IMR-90 (cell line): ENCODE results near the gene CPA5. TPM values are rescaled to one million over a fixed set of nuclear protein-coding genes. Genes with fewer than 3 reads are reported as not detected.

ENCODE experiments used
- ATAC-seq: fragments of 200-7000 bp; cut with Tn5 transposase; 2 replicates; pipeline ENCODE4 v1.9.1; 2020; ENCODE audit warnings: low read depth, mild to moderate bottlenecking, moderate library complexity
- BruUV-seq: library from RNA; stranded (reverse); fragments of 400-500 nt; replicated peaks from 2 replicates; lab custom pipeline; 2021; lab: Mats Ljungman, UMichigan
- CTCF ChIA-PET: fragments of 300-600 bp; formaldehyde crosslinking; extraction: SDS; loops from one replicate; lab custom pipeline; 2021; ENCODE audit warnings: antibody characterized with exemption; lab: Yijun Ruan, JAX
- POLR2A ChIA-PET: fragments of 300-600 bp; sonication (Branson Sonifier 250); formaldehyde crosslinking; loops from one replicate; lab custom pipeline; 2022; ENCODE audit warnings: antibody characterized with exemption; ENCODE audit not compliant: unreplicated experiment; lab: Charles Lee
- DNase-seq: peaks from one replicate; pipeline ENCODE4 v3.0.0; 2013
- H2AFZ ChIP-seq: replicated peaks from 2 replicates; pipeline ENCODE3; 2013; ENCODE audit warnings: low read length, mild to moderate bottlenecking; ENCODE audit not compliant: poor library complexity
- H2AK5ac ChIP-seq: 2 replicates; pipeline ENCODE4 v1.6.1; 2013; ENCODE audit warnings: low read depth, low read length, inconsistent platforms
- H2AK9ac ChIP-seq: replicated peaks from 2 replicates; pipeline ENCODE3; 2013; ENCODE audit warnings: mild to moderate bottlenecking, low read depth, low read length, moderate library complexity; ENCODE audit not compliant: poor library complexity
- H2BK120ac ChIP-seq: 2 replicates; pipeline ENCODE4 v1.6.1; 2013; ENCODE audit warnings: low read depth, low read length, inconsistent platforms
- H2BK15ac ChIP-seq: 3 replicates; pipeline ENCODE4 v1.6.1; 2013; ENCODE audit warnings: low read depth, low read length, inconsistent platforms
- H2BK20ac ChIP-seq: 2 replicates; pipeline ENCODE4 v1.6.1; 2013; ENCODE audit warnings: low read depth, mild to moderate bottlenecking, inconsistent platforms, low read length, moderate library complexity
- H2BK5ac ChIP-seq: 2 replicates; pipeline ENCODE4 v1.6.1; 2013; ENCODE audit warnings: mild to moderate bottlenecking, low read depth, low read length, inconsistent platforms; ENCODE audit not compliant: poor library complexity, severe bottlenecking
- H3K14ac ChIP-seq: replicated peaks from 2 replicates; pipeline ENCODE4 v1.6.1; 2013; ENCODE audit warnings: low read depth, low read length, inconsistent platforms
- H3K18ac ChIP-seq: 2 replicates; pipeline ENCODE4 v1.6.1; 2013; ENCODE audit warnings: low read depth, low read length, control low read depth
- H3K23ac ChIP-seq: 2 replicates; pipeline ENCODE4 v1.6.1; 2013; ENCODE audit warnings: low read depth, low read length, inconsistent platforms
- H3K27ac ChIP-seq: 2 replicates; pipeline ENCODE4 v1.5.1; 2013; ENCODE audit warnings: mild to moderate bottlenecking, control low read depth, low read length; ENCODE audit not compliant: insufficient read depth
- H3K27me3 ChIP-seq: 2 replicates; pipeline ENCODE4 v1.6.1; 2013; ENCODE audit warnings: low read length; ENCODE audit not compliant: control insufficient read depth, insufficient read depth
- H3K36me3 ChIP-seq: 2 replicates; pipeline ENCODE4 v1.6.1; 2013; ENCODE audit warnings: low read length, mixed read lengths; ENCODE audit not compliant: control insufficient read depth, insufficient read depth
- H3K4ac ChIP-seq: 2 replicates; pipeline ENCODE4 v1.6.1; 2013; ENCODE audit warnings: low read depth, low read length, inconsistent platforms
- H3K4me1 ChIP-seq: 2 replicates; pipeline ENCODE4 v1.6.1; 2013; ENCODE audit warnings: low read length, mixed read lengths; ENCODE audit not compliant: control insufficient read depth, insufficient read depth
- H3K4me2 ChIP-seq: 2 replicates; pipeline ENCODE4 v1.6.1; 2013; ENCODE audit warnings: low read depth, mild to moderate bottlenecking, control low read depth, low read length, moderate library complexity
- H3K4me3 ChIP-seq: 2 replicates; pipeline ENCODE4 v1.5.1; 2013; ENCODE audit warnings: low read depth, mild to moderate bottlenecking, control low read depth, low read length, moderate library complexity; ENCODE audit not compliant: insufficient read depth
- H3K56ac ChIP-seq: 2 replicates; pipeline ENCODE4 v1.6.1; 2013; ENCODE audit warnings: low read length, inconsistent platforms; ENCODE audit not compliant: insufficient read depth; ENCODE audit errors: extremely low read depth
- H3K79me1 ChIP-seq, 2 experiments: 2 replicates each; pipeline ENCODE4 v1.6.1; 2013; ENCODE audit warnings: low read length in 2 of 2, inconsistent platforms in 1 of 2, low read depth in 1 of 2
- H3K9ac ChIP-seq: 2 replicates; pipeline ENCODE4 v1.6.1; 2013; ENCODE audit warnings: low read depth, low read length, control low read depth
- H3K9me1 ChIP-seq: 2 replicates; pipeline ENCODE4 v1.6.1; 2013; ENCODE audit warnings: low read length, inconsistent platforms; ENCODE audit not compliant: insufficient read depth
- H3K9me3 ChIP-seq: 2 replicates; pipeline ENCODE4 v1.6.1; 2013; ENCODE audit warnings: low read length; ENCODE audit not compliant: control insufficient read depth, insufficient read depth
- H4K20me1 ChIP-seq: 2 replicates; pipeline ENCODE4 v1.6.1; 2013; ENCODE audit warnings: low read length, inconsistent platforms; ENCODE audit not compliant: insufficient read depth
- H4K5ac ChIP-seq: 2 replicates; pipeline ENCODE4 v1.6.1; 2013; ENCODE audit warnings: mild to moderate bottlenecking, low read depth, low read length, control low read depth
- H4K8ac ChIP-seq, 2 experiments: 2 replicates each; pipeline ENCODE4 v1.6.1; 2013; ENCODE audit warnings: low read depth in 2 of 2, low read length in 2 of 2, control low read depth in 1 of 2, inconsistent platforms in 1 of 2
- H4K91ac ChIP-seq: 2 replicates; pipeline ENCODE4 v1.6.1; 2013; ENCODE audit warnings: low read depth, low read length, inconsistent platforms; ENCODE audit not compliant: insufficient read depth
- BHLHE40 ChIP-seq: fragments of 150-350 bp; IDR thresholded peaks from 2 replicates; pipeline ENCODE4 v1.6.1; 2016; ENCODE audit warnings: mild to moderate bottlenecking, low read depth, low read length
- CEBPB ChIP-seq: IDR thresholded peaks from 2 replicates; pipeline ENCODE4 v1.6.1; 2012; ENCODE audit warnings: low read depth, low read length, improper control_type of control experiment
- CHD1 ChIP-seq: IDR thresholded peaks from 2 replicates; pipeline ENCODE4 v1.6.1; 2012; ENCODE audit warnings: low read depth, low read length, improper control_type of control experiment
- CTCF ChIP-seq: conservative IDR thresholded peaks from 2 replicates; pipeline ENCODE4 v1.5.1; 2012; ENCODE audit warnings: mild to moderate bottlenecking, low read depth, low read length, improper control_type of control experiment
- ELK1 ChIP-seq: fragments of 150-350 bp; IDR thresholded peaks from 2 replicates; pipeline ENCODE4 v1.6.1; 2016; ENCODE audit warnings: low read depth, mild to moderate bottlenecking, low read length, moderate library complexity, borderline replicate concordance
- FOS ChIP-seq: fragments of 150-350 bp; IDR thresholded peaks from 2 replicates; pipeline ENCODE4 v1.6.1; 2016; ENCODE audit warnings: low read depth, low read length
- MAFK ChIP-seq: IDR thresholded peaks from 2 replicates; pipeline ENCODE4 v1.6.1; 2012; ENCODE audit warnings: low read depth, low read length, improper control_type of control experiment
- MAZ ChIP-seq: IDR thresholded peaks from 2 replicates; pipeline ENCODE4 v1.6.1; 2012; ENCODE audit warnings: low read depth, mild to moderate bottlenecking, low read length, improper control_type of control experiment, moderate library complexity, borderline replicate concordance
- MXI1 ChIP-seq: IDR thresholded peaks from 2 replicates; pipeline ENCODE4 v1.6.1; 2012; ENCODE audit warnings: low read depth, mild to moderate bottlenecking, low read length, moderate library complexity, borderline replicate concordance
- NFE2L2 ChIP-seq: fragments of 150-350 bp; IDR thresholded peaks from 2 replicates; pipeline ENCODE4 v1.6.1; 2016; ENCODE audit warnings: low read depth, mild to moderate bottlenecking, low read length
- POLR2A ChIP-seq: IDR thresholded peaks from 2 replicates; pipeline ENCODE4 v1.6.1; 2012; ENCODE audit warnings: mild to moderate bottlenecking, low read depth, low read length
- RAD21 ChIP-seq: IDR thresholded peaks from 2 replicates; pipeline ENCODE4 v1.6.1; 2012; ENCODE audit warnings: low read length, improper control_type of control experiment
- RCOR1 ChIP-seq: IDR thresholded peaks from 2 replicates; pipeline ENCODE4 v1.6.1; 2012; ENCODE audit warnings: mild to moderate bottlenecking, low read length, improper control_type of control experiment; ENCODE audit not compliant: insufficient replicate concordance
- RFX5 ChIP-seq: IDR thresholded peaks from 2 replicates; pipeline ENCODE4 v1.8.0; 2012; ENCODE audit warnings: low read depth, mild to moderate bottlenecking, low read length, moderate library complexity
- SMC3 ChIP-seq: fragments of 150-350 bp; IDR thresholded peaks from 2 replicates; pipeline ENCODE4 v1.6.1; 2016; ENCODE audit warnings: low read depth, mild to moderate bottlenecking, antibody characterized with exemption, low read length, moderate library complexity
- USF2 ChIP-seq: fragments of 150-350 bp; IDR thresholded peaks from 2 replicates; pipeline ENCODE4 v1.6.1; 2017; ENCODE audit warnings: mild to moderate bottlenecking, antibody characterized with exemption, low read length, low read depth
- WGBS, 2 experiments: methylation state at CpG; one replicate each; pipeline versions ENCODE4 v1.1.5 to v1.1.7; 2013; ENCODE audit warnings: missing lambda C conversion rate in 2 of 2; ENCODE audit not compliant: insufficient read length in 1 of 2; ENCODE audit errors: extremely low coverage in 2 of 2; 5-methylcytosine and 5-hydroxymethylcytosine counted together
- dilution Hi-C: fragments of 300-500 bp; cut with HindIII; formaldehyde crosslinking; loops from one replicate; pipeline ENCODE4 v1.14.3; 2018; ENCODE audit warnings: low sequenced_read_pairs; ENCODE audit not compliant: unreplicated experiment
- in situ Hi-C: fragments of 300-500 bp; cut with MboI; formaldehyde crosslinking; loops from 3 replicates; pipeline ENCODE4 v1.14.3; 2019; ENCODE audit warnings: low sequenced_read_pairs, inconsistent platforms, mixed read lengths
- intact Hi-C: fragments of 100-400 bp; cut with micrococcal nuclease; formaldehyde crosslinking; loops from 2 replicates; pipeline ENCODE4 v1.10.0; 2022
- polyA plus RNA-seq, 3 experiments: library from polyadenylated mRNA; depleted of rRNA; stranded (reverse); fragments of >200 nt; gene quantifications; 2 replicates each; pipeline ENCODE4 v1.2.3, GENCODE V29; 2012; ENCODE audit warnings: low replicate concordance in 1 of 3
- total RNA-seq: library from RNA; depleted of rRNA; stranded (reverse); fragments of >200 nt; gene quantifications from 2 replicates; pipeline ENCODE4 v1.2.3, GENCODE V29; 2012

CPA5 gene
- total and polyA plus RNA-seq, 2 of the 4 experiments (the other 2 are of a cell fraction), result under 0.01 to 0.86 TPM

- no peaks in the 10 kb centered on the region for H3K79me1 ChIP-seq
- DNase-seq (no peak), ATAC-seq (no peak)
- H4K8ac ChIP-seq, result no peak overlapping the region
- H2AK9ac ChIP-seq, result no peak overlapping the region
- H3K56ac ChIP-seq, result no peak overlapping the region
- no peak overlapping the region for H3K27ac ChIP-seq
- no peak overlapping the region for H3K4me2 ChIP-seq
- intact Hi-C loops, result no loop called here
- ChIA-PET CTCF (no interaction called here), POLR2A (no interaction called here)
- H3K9me1 ChIP-seq, result peaks cover 4% of the 10 kb centered on the region; the same call in 1 of the 2 replicates
- no CpG with 5 or more reads among the region's 2 CpGs for WGBS, 2 experiments
- no peaks in the 10 kb centered on the region for H3K27me3 ChIP-seq
- H4K91ac ChIP-seq, result no peak overlapping the region
- no TSS peak for BruUV-seq
- H4K20me1 ChIP-seq, result no peaks in the 10 kb centered on the region
- no peaks in the 10 kb centered on the region for H3K4me1 ChIP-seq
- no peak overlapping the region for H2BK5ac ChIP-seq
- H3K23ac ChIP-seq, result no peak overlapping the region
- no peak overlapping the region for H2AFZ ChIP-seq
- no peak overlapping the region for H3K9ac ChIP-seq
- no peak overlapping the region for H4K5ac ChIP-seq
- no peak overlapping the region for H2BK20ac ChIP-seq
- no peak overlapping the region for H3K4ac ChIP-seq
- in situ Hi-C loops, result no loop called here
- no peak overlapping the region for H2AK5ac ChIP-seq
- H3K14ac ChIP-seq, result no peak overlapping the region
- dilution Hi-C loops, result no loop called here
- H2BK120ac ChIP-seq, result no peak overlapping the region
- no peak for TF ChIP-seq NFE2L2
- no peak for TF ChIP-seq CTCF
- no peak for TF ChIP-seq CEBPB
- TF ChIP-seq USF2, result no peak
- TF ChIP-seq MAZ, result no peak
- TF ChIP-seq POLR2A, result no peak
- no peak for TF ChIP-seq BHLHE40
- no peak for TF ChIP-seq FOS
- TF ChIP-seq RCOR1, result no peak
- TF ChIP-seq SMC3, result no peak
- TF ChIP-seq MAFK, result no peak
- TF ChIP-seq RFX5, result no peak
- no peak for TF ChIP-seq ELK1
- TF ChIP-seq CHD1, result no peak
- no peak for TF ChIP-seq MXI1
- no peak for TF ChIP-seq RAD21
- H3K18ac ChIP-seq, result no peak overlapping the region
- no peaks in the 10 kb centered on the region for H3K36me3 ChIP-seq
- H2BK15ac ChIP-seq, result no peak overlapping the region
- no peak overlapping the region for H3K4me3 ChIP-seq
- no peaks in the 10 kb centered on the region for H3K9me3 ChIP-seq
Measured at GRCh38 chr7:130333832-130334231, 10.8 kb upstream of the CPA5 start.
